ENCODE data around the gene COL23A1. TPM values are rescaled to one million over a fixed set of nuclear protein-coding genes. Genes with fewer than 3 reads are reported as not detected.

The COL23A1 gene
- total and polyA plus RNA-seq, 2 experiments from 2014 or later = 4.8 to 8.2 TPM

- TF ChIP-seq STAT1 (IDR thresholded peaks at IDR 0.05; ENCODE audit: unreplicated experiment) (no peak), REST (IDR thresholded peaks at IDR 0.05; ENCODE audit: unreplicated experiment) (no peak), EZH2 (IDR thresholded peaks at IDR 0.05; ENCODE audit: low read depth, unreplicated experiment) (no peak), CREB1 (CRISPR knock-in tag; IDR thresholded peaks at IDR 0.05; ENCODE audit: low read depth) (no peak), JUNB (IDR thresholded peaks at IDR 0.05; ENCODE audit: unreplicated experiment) (no peak), ZNF114 (CRISPR knock-in tag; IDR thresholded peaks at IDR 0.05) (no peak), POLR2AphosphoS5 (IDR thresholded peaks at IDR 0.05; ENCODE audit: low read depth) (no peak)
Measured at GRCh38 chr5:178360926-178361235, 229.3 kb downstream of the COL23A1 start (continued).

- Mint-ChIP-seq H3K36me3 (ENCODE audit: low read depth) (no peaks in the 10 kb centered on the region), H3K27ac (no peak overlapping the region), H3K4me3 (no peak overlapping the region), H3K4me1 (peaks cover 36% of the 10 kb centered on the region), H3K9me3 (no peaks in the 10 kb centered on the region; the same call in 2 of the 3 replicates), H3K27me3 (ENCODE audit: insufficient read depth, low read depth, poor library complexity) (peaks cover 10% of the 10 kb centered on the region)
- H3K9me2 ChIP-seq (ENCODE audit: insufficient read depth) = no peaks in the 10 kb centered on the region
- H3K4me1 ChIP-seq (ENCODE audit: insufficient read depth) = peaks cover 20% of the 10 kb centered on the region
- H3K79me2 ChIP-seq (replicated peaks; ENCODE audit: insufficient read depth) = no peaks in the 10 kb centered on the region
- no peak for DNase-seq (ENCODE audit: low spot score)
- H3K27ac ChIP-seq (ENCODE audit: low read depth) = no peak overlapping the region
- H2AFZ ChIP-seq = no peak overlapping the region
- no peaks in the 10 kb centered on the region for H3K36me3 ChIP-seq (ENCODE audit: insufficient read depth)
- H3F3A ChIP-seq (replicated peaks; ENCODE audit: low read depth) = peaks cover 18% of the 10 kb centered on the region
- no peak overlapping the region for H3K4me3 ChIP-seq
- no peaks in the 10 kb centered on the region for H4K20me1 ChIP-seq (replicated peaks; ENCODE audit: insufficient read depth)
- no peaks in the 10 kb centered on the region for H3K27me3 ChIP-seq (ENCODE audit: insufficient read depth)
- no peak for ATAC-seq
- H3K4me2 ChIP-seq = no peak overlapping the region
- TF ChIP-seq ZNF114 (CRISPR knock-in tag; IDR thresholded peaks at IDR 0.05) (no peak), EZH2 (IDR thresholded peaks at IDR 0.05; ENCODE audit: low read depth, unreplicated experiment) (no peak), JUNB (IDR thresholded peaks at IDR 0.05; ENCODE audit: unreplicated experiment) (no peak), POLR2AphosphoS5 (IDR thresholded peaks at IDR 0.05; ENCODE audit: low read depth) (no peak), NANOG (IDR thresholded peaks at IDR 0.05; ENCODE audit: borderline replicate concordance) (no peak), CREB1 (CRISPR knock-in tag; IDR thresholded peaks at IDR 0.05; ENCODE audit: low read depth) (no peak), ETS1 (IDR thresholded peaks at IDR 0.05) (no peak), CTCF (conservative IDR thresholded peaks at IDR 0.05; ENCODE audit: low read depth in 2 of 2) (no peak), ZNF331 (CRISPR knock-in tag; IDR thresholded peaks at IDR 0.05; ENCODE audit: low read depth) (no peak), ZNF462 (CRISPR knock-in tag; IDR thresholded peaks at IDR 0.05) (no peak), STAT1 (IDR thresholded peaks at IDR 0.05; ENCODE audit: unreplicated experiment) (no peak)
Measured at GRCh38 chr5:178360222-178360925, 229.8 kb downstream of the COL23A1 start.

All from GM23338 (cell line).